Measurements from ENCODE around the gene VIM.

Gene VIM

DNA sequence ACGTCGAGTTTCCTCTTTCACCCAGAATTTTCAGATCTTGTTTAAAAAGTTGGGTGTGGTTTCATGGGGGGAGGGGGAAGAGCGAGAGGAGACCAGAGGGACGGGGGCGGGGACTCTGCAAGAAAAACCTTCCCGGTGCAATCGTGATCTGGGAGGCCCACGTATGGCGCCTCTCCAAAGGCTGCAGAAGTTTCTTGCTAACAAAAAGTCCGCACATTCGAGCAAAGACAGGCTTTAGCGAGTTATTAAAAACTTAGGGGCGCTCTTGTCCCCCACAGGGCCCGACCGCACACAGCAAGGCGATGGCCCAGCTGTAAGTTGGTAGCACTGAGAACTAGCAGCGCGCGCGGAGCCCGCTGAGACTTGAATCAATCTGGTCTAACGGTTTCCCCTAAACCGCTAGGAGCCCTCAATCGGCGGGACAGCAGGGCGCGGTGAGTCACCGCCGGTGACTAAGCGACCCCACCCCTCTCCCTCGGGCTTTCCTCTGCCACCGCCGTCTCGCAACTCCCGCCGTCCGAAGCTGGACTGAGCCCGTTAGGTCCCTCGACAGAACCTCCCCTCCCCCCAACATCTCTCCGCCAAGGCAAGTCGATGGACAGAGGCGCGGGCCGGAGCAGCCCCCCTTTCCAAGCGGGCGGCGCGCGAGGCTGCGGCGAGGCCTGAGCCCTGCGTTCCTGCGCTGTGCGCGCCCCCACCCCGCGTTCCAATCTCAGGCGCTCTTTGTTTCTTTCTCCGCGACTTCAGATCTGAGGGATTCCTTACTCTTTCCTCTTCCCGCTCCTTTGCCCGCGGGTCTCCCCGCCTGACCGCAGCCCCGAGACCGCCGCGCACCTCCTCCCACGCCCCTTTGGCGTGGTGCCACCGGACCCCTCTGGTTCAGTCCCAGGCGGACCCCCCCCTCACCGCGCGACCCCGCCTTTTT lies at the start of gene VIM:
TSS of gene VIM (plus strand) at position 151 of the 925 bp plus-strand sequence. CDS start 1,182 bp downstream, outside the sequence.
- Mint-ChIP-seq H3K36me3 (peaks cover 6% of the 10 kb centered on the region), H3K27me3 (no peaks in the 10 kb centered on the region), H3K9me3 (ENCODE audit: low read depth) (no peaks in the 10 kb centered on the region), H3K27ac (peak within 1 kb of the TSS; percentile 92), H3K4me3 (peak within 1 kb of the TSS; percentile 96), H3K4me1 (ENCODE audit: low read depth) (peaks cover 61% of the 10 kb centered on the region)

DNA sequence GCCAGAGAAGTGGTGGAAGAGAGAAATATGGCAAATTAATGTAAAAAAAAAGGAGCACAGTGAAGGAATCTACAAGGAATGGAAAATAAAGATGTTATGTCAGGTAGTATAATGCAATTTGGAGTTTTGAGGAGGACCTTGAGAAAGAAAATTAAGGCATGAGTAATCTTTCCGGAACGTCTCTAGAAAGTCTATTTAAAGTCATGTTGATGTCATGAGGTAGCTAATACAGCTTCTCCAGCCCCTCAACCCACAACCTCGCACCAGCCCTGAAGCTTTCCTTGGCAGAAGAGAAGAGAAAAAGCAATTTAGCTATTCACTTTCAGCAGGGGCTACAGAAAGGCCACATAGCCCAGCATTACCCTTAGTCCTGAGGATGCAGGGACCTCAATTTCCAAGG lies 49.0 kb upstream of the VIM start:
- no peak overlapping the region for H3K4me3 Mint-ChIP-seq
- no peaks in the 10 kb centered on the region for H3K27me3 Mint-ChIP-seq
- no peaks in the 10 kb centered on the region for H3K36me3 Mint-ChIP-seq
- no peaks in the 10 kb centered on the region for H3K9me3 Mint-ChIP-seq (ENCODE audit: low read depth)
- no peak overlapping the region for H3K27ac Mint-ChIP-seq
- H3K4me1 Mint-ChIP-seq (ENCODE audit: low read depth), result peaks cover 19% of the 10 kb centered on the region

DNA sequence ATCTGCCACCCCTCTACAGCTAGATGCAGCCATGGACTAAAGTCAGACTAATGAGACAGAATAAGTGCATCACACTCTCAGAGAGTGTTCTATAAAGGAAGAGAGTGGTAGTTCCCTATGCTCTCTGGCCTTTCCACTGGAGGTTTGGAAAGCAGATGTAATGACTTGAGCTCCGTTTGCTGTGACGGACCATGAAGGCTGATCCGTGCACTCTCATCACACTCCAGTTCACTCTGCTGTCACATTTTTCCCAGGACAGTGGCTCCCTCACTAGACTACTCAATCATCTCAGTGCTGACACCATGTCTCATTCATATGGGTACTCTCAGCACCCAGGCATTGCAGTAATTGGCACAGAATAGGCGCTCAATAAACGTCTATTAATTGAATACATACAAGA lies 46.9 kb upstream of the VIM start:
- H3K27ac Mint-ChIP-seq, result no peak overlapping the region
- H3K9me3 Mint-ChIP-seq (ENCODE audit: low read depth), result no peaks in the 10 kb centered on the region
- no peaks in the 10 kb centered on the region for H3K27me3 Mint-ChIP-seq
- H3K4me3 Mint-ChIP-seq, result no peak overlapping the region
- H3K36me3 Mint-ChIP-seq, result peaks cover under 1% of the 10 kb centered on the region
- peaks cover 6% of the 10 kb centered on the region for H3K4me1 Mint-ChIP-seq (ENCODE audit: low read depth)

DNA sequence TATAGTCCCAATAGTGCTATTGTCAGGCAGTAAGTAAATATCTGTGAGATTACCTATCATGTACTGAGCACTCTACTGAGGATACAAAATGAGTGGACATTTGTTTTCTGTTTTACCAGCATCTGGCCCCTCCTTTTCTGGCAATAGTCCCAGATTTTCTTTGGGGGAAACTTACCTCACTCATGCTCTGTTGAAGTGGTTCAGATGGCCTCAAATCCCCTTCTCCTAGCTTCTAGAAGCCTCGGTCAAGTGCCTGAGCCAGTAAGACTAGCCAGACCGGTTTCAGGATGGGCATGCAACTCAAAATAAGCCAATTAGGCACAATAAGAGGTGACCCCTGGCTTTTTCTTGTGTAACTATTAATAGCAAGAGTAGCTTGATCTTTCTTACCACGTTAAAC lies 46.3 kb upstream of the VIM start:
- peaks cover 2% of the 10 kb centered on the region for H3K36me3 Mint-ChIP-seq
- H3K27me3 Mint-ChIP-seq, result no peaks in the 10 kb centered on the region
- no peaks in the 10 kb centered on the region for H3K9me3 Mint-ChIP-seq (ENCODE audit: low read depth)
- no peak overlapping the region for H3K27ac Mint-ChIP-seq
- H3K4me3 Mint-ChIP-seq, result no peak overlapping the region
- peaks cover 2% of the 10 kb centered on the region for H3K4me1 Mint-ChIP-seq (ENCODE audit: low read depth)

DNA sequence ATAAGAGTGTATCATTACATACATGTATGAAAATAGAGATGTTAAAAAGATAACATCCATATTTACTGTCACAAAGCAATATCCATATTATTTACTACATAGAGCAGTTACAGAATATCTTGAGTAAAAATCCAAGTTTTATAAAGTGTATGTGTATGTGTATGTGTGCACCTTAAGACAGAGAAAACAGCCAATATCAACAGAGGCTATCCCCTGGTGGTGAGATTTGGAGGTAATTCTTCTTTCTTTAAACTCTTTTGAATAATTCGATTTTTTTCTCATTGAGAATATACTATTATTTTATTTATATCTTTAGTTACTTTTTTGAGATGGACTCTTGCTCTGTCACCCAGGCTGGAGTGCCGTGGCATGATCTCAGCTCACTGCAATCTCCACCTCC lies 44.9 kb upstream of the VIM start:
- Mint-ChIP-seq H3K27me3 (no peaks in the 10 kb centered on the region), H3K36me3 (peaks cover 2% of the 10 kb centered on the region), H3K4me3 (no peak overlapping the region), H3K27ac (no peak overlapping the region), H3K9me3 (ENCODE audit: low read depth) (no peaks in the 10 kb centered on the region), H3K4me1 (ENCODE audit: low read depth) (no peaks in the 10 kb centered on the region)

DNA sequence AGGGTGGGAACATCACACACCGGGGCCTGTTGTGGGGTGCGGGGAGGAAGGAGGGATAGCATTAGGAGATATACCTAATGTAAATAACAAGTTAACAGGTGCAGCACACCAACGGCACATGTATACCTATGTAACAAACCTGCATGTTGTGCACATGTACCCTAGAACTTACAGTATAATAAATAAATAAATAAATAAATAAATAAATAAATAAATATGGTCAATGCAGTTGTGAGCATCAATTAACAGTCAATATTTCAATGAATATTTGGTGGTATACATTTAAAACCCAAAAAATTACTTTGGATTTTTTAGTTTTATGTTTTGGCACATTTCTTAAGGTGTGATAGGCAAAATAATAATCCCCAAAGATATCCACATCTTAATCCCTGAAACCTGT lies 42.2 kb upstream of the VIM start:
- H3K27ac Mint-ChIP-seq, result no peak overlapping the region
- H3K4me1 Mint-ChIP-seq (ENCODE audit: low read depth), result peaks cover 5% of the 10 kb centered on the region
- H3K36me3 Mint-ChIP-seq, result peaks cover 6% of the 10 kb centered on the region
- H3K9me3 Mint-ChIP-seq (ENCODE audit: low read depth), result no peaks in the 10 kb centered on the region
- no peaks in the 10 kb centered on the region for H3K27me3 Mint-ChIP-seq
- H3K4me3 Mint-ChIP-seq, result no peak overlapping the region

DNA sequence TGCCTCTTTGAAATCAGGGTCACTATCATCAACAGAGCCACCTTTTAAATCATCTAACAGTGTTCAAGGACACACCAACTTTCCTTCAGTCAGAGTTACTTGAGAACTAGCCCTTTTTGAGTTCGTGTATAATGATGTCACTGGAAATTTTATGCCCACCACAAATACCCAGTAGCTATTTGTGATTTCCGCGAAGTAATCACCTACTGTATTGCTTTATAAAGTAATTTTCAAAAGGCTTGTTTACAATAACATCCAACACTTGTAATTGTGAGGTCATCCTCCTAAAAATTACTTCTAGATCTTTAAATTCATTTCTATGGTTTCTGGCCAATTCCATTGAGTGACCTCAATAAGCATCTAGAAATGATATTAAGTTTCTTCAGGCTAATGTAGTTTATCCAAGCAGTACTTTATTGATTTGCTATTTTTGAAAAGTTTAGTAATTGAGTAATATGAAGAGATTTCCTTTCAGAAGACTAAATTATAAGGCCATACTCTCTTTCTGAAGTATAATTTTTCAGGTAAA lies 39.3 kb upstream of the VIM start:
- peaks cover 6% of the 10 kb centered on the region for H3K4me1 Mint-ChIP-seq (ENCODE audit: low read depth)
- H3K4me3 Mint-ChIP-seq, result no peak overlapping the region
- H3K27ac Mint-ChIP-seq, result no peak overlapping the region
- no peaks in the 10 kb centered on the region for H3K27me3 Mint-ChIP-seq
- H3K36me3 Mint-ChIP-seq, result peaks cover 11% of the 10 kb centered on the region
- H3K9me3 Mint-ChIP-seq (ENCODE audit: low read depth), result no peaks in the 10 kb centered on the region

DNA sequence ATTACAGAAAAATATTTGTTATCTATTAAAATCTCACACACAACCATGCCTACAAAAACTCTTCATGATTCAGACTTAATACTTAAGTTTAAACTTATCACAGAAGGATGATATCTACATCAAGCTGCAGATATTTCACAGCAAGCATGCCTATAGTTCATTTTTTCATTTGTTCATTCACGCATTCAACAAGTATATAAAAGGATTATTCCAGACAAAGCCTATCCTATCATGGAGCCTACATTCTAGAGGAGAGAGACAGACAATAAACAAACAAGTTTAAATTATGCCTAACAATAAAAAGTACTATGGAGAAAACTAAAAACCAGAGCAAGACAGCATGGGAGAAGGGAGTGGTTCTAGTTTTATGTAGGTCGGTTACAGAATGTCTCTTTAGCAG lies 37.4 kb upstream of the VIM start:
- Mint-ChIP-seq H3K4me1 (ENCODE audit: low read depth) (peaks cover 6% of the 10 kb centered on the region), H3K27me3 (no peaks in the 10 kb centered on the region), H3K4me3 (no peak overlapping the region), H3K9me3 (ENCODE audit: low read depth) (no peaks in the 10 kb centered on the region), H3K36me3 (peaks cover 14% of the 10 kb centered on the region), H3K27ac (no peak overlapping the region)

DNA sequence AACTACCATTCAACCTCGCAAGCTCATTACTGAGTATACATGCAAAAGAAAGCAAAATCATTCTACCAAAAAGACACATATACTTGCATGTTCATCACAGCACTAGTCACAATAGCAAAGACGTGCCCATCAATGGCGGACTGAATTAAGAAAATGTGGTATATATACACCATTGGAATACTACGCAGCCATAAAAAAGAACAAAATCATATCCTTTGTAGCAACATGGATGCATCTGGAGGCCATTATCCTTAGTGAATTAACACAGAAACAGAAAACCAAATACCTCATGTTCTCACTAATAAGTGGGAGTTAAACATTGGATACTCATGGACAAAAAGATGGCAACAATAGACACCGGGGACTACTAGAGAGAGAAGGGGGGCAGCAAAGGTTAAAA lies 33.0 kb upstream of the VIM start:
- peaks cover 22% of the 10 kb centered on the region for H3K4me1 Mint-ChIP-seq (ENCODE audit: low read depth)
- no peak overlapping the region for H3K4me3 Mint-ChIP-seq
- H3K27ac Mint-ChIP-seq, result no peak overlapping the region
- no peaks in the 10 kb centered on the region for H3K27me3 Mint-ChIP-seq
- H3K9me3 Mint-ChIP-seq (ENCODE audit: low read depth), result no peaks in the 10 kb centered on the region
- peaks cover 13% of the 10 kb centered on the region for H3K36me3 Mint-ChIP-seq

DNA sequence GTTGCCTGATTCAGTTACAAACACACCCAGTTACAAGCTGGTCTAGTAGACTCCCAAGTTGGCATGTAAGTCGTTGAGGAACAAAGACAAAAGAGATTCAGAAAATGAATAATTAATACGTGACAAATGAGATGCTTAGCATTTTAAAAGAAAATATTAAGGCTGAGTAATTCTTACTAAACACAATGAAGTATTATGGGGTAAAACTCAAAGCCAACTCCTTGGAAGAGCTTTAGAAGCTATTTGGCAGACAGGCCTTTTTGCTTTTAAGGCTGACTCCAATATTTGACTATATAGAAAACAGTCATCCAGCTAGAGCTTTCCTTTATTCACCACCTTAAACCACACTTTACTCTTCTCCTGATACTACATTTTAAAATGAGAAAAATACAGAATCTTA lies 32.0 kb upstream of the VIM start:
- H3K9me3 Mint-ChIP-seq (ENCODE audit: low read depth), result no peaks in the 10 kb centered on the region
- H3K27me3 Mint-ChIP-seq, result no peaks in the 10 kb centered on the region
- no peak overlapping the region for H3K27ac Mint-ChIP-seq
- H3K4me3 Mint-ChIP-seq, result no peak overlapping the region
- peaks cover 25% of the 10 kb centered on the region for H3K4me1 Mint-ChIP-seq (ENCODE audit: low read depth)
- H3K36me3 Mint-ChIP-seq, result peaks cover 10% of the 10 kb centered on the region

DNA sequence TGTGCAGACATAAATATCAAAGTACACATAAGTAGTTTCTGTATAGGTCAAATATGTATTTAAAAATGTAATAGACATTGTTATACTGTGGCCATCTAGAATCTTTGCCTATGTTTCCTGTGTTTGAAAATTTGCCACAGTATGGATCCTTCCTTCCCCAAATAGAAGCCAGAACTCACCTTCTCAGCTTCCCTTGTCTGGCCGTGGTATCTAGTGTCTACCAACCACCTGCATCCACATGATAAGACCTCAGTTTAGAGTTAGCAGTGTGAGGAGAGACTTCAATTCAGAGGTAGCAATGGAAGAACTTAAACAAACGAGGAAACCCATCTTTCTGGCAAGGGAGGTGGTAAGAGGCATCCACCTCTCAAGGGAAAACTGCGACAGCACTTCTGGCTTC lies 31.5 kb upstream of the VIM start:
- Mint-ChIP-seq H3K4me3 (no peak overlapping the region), H3K9me3 (ENCODE audit: low read depth) (no peaks in the 10 kb centered on the region), H3K36me3 (peaks cover 10% of the 10 kb centered on the region), H3K27me3 (no peaks in the 10 kb centered on the region), H3K27ac (no peak overlapping the region), H3K4me1 (ENCODE audit: low read depth) (peaks cover 26% of the 10 kb centered on the region)

DNA sequence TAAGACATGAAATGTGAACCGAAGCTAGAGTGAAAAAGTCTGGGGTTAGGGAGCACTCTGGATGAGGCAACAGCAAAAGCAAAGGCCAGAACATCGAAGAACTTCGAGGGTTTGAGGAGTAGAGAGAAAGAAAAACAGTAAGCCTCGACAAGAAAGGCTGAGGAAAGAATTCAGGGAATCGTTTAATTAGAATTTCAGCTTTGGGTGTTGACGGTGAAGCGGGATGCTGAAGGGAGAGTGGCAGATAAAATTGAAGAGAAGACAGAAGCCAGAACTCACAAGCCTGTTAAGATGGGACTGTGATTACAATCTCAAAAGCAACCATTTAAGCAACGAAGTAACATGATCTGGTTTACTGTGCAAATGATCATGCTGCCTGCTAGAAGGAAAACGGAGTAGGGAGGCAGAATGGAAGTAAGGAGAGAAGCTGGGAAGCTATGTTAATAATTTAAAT lies 28.7 kb upstream of the VIM start:
- peaks cover 32% of the 10 kb centered on the region for H3K4me1 Mint-ChIP-seq (ENCODE audit: low read depth)
- no peaks in the 10 kb centered on the region for H3K9me3 Mint-ChIP-seq (ENCODE audit: low read depth)
- H3K27ac Mint-ChIP-seq, result peak overlapping the region; percentile 55
- peaks cover 5% of the 10 kb centered on the region for H3K36me3 Mint-ChIP-seq
- peak overlapping the region; percentile 46 for H3K4me3 Mint-ChIP-seq
- H3K27me3 Mint-ChIP-seq, result no peaks in the 10 kb centered on the region

DNA sequence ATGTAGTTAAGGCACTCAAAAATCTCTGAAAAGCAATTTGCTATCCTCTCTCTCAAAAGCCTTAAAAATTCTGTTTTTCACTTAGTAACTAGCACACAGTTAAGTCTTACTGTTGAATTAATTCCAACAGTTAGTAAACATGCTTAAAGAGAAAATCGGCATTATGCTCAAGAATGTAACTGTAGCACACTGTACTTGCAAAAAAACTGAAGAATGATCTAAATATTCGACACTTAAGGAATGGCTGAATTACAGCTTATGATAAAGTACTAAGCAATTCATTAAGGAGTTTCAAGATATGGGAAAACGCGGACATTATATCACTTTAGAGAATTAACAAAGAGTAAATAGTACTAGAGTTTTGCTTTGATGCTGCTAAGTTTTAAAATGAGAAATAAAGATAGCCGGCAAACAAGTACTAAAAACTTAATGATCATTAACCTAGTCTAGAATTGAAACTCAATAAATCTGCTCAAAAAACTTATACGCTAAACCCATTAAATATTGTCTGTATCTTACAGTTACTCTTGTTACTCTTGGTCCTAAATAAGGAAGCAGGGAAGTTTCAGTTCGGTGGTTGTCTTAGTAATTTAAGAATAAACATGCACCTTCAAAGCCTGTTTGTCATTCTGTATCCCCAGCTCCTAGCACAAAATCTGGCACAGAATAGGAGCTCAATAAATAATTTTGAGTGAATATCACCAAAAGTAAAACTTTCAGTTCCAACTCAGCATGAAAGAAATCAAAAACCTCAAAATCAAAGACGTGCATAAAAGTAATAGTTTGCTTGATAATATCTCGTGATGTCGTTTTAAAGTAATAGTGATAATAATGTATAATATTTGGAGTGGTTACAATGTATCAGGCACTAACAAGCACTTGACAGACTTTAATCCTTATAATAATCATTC lies 27.8 kb upstream of the VIM start:
- Mint-ChIP-seq H3K9me3 (ENCODE audit: low read depth) (no peaks in the 10 kb centered on the region), H3K36me3 (peaks cover 3% of the 10 kb centered on the region), H3K4me3 (peak overlapping the region; percentile 93), H3K27me3 (no peaks in the 10 kb centered on the region), H3K4me1 (ENCODE audit: low read depth) (peaks cover 37% of the 10 kb centered on the region), H3K27ac (peak overlapping the region; percentile 98)

DNA sequence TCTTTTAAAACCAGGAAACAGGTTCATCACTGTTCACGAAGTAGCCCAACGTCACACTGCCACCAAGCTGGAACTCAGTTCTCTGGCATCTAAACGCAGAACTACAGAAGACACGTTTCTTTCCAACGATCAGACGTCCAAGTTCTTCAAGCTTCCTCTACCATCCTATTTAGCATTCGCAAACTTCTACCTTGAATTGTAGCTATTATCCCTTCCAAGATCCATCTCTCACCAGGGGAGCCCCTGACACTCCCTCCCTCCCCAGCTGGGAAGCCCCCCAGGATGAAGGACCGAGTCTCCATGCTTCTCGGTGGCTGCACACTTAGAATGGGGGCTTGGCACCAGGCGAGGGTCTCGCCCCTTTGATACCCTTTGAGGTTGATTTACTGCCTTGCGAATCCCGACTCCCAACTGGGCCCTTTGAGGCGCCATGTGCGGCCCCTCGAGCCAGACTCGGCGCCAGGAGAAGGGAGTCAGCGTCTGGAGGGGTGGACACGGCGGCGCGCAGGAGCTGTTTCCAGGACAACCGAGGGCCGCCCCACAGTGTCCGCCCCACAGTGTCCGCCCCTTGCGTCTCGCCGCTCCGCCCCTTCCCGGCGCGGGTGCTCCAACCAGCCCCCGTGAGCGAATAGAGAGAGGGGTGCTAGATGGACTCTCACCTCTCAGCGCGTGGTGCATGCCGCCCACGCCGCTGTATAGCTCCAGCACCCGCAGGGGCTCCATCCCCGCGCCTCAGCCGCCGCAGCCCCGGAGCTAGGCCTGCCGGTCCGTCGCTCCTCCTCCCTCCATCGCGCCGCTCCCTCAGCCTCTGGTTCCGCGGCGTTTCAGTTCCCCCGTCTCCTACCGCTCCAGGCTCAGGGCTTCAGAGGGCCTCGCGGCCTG lies 26.9 kb upstream of the VIM start, which contains the start of gene TRDMT1:
TSS of gene TRDMT1 (minus strand) at position 761 of the 882 bp plus-strand sequence. CDS start at position 723, 38 bp downstream.
- Mint-ChIP-seq H3K9me3 (ENCODE audit: low read depth) (no peaks in the 10 kb centered on the region), H3K27ac (peak within 1 kb of the TSS; percentile 98), H3K27me3 (no peaks in the 10 kb centered on the region), H3K36me3 (peaks cover 2% of the 10 kb centered on the region), H3K4me1 (ENCODE audit: low read depth) (peaks cover 45% of the 10 kb centered on the region), H3K4me3 (peak within 1 kb of the TSS; percentile 93)
